MM.1S (cell line): Measurements from ENCODE around the gene SNRK.

Experiments used
- CTCF ChIP-seq: fragments of 300-600 bp; sonication (generic); IDR thresholded peaks from 2 replicates; pipeline ENCODE4 v1.5.1; 2016; ENCODE audit warnings: antibody characterized with exemption, low read length, mixed read lengths
- EZH2 ChIP-seq: fragments of 300-600 bp; sonication (generic); optimal IDR thresholded peaks from 2 replicates; pipeline ENCODE3; 2017; ENCODE audit warnings: low read depth, mild to moderate bottlenecking, antibody characterized with exemption, low read length, mixed read lengths
- EZH2phosphoT487 ChIP-seq: fragments of 300-600 bp; sonication (generic); IDR thresholded peaks from 2 replicates; pipeline ENCODE4 v1.6.1; 2018; ENCODE audit warnings: antibody characterized with exemption, low read length

GRCh38 chr3:43302116-43302880, 16.0 kb downstream of the SNRK start:
- TF ChIP-seq EZH2phosphoT487 (no peak), CTCF (no peak), EZH2 (no peak)
